Measurements from ENCODE around the gene GPR153. TPM values are rescaled to one million over a fixed set of nuclear protein-coding genes. Genes with fewer than 3 reads are reported as not detected.
"Not testable (repeated sequence)": the region's sequence is repeated elsewhere in the genome, so short reads cannot be mapped to it uniquely, and the experiment has no call there.

The GPR153 gene
- 2.9 and 4.0 TPM in 2 replicates for total RNA-seq

GRCh38 chr1:6260961-6261614, at the start of gene GPR153:
GPR153 (minus strand) TSS chr1:6261098; CDS start chr1:6254905, 6,193 bp downstream.
- peak within 1 kb of the TSS; percentile 29 for H2AFZ ChIP-seq (ENCODE audit: low read length)
- no peaks in the 10 kb centered on the region for H3K79me2 ChIP-seq (ENCODE audit: insufficient read depth, low read length)
- H3K27ac ChIP-seq (ENCODE audit: low read depth, low read length) = no peak within 1 kb of the TSS
- DNase-seq (ENCODE audit: insufficient read length, low spot score, missing footprints) = peak; percentile 97
- H3K4me3 ChIP-seq (ENCODE audit: insufficient read depth, low read length) = peak within 1 kb of the TSS; percentile 70
- peak within 1 kb of the TSS; percentile 71 for H3K4me2 ChIP-seq (ENCODE audit: insufficient read depth, low read length)
- no peaks in the 10 kb centered on the region for H3K9me3 ChIP-seq (ENCODE audit: low read depth, low read length)
- TF ChIP-seq, protein P1, sequence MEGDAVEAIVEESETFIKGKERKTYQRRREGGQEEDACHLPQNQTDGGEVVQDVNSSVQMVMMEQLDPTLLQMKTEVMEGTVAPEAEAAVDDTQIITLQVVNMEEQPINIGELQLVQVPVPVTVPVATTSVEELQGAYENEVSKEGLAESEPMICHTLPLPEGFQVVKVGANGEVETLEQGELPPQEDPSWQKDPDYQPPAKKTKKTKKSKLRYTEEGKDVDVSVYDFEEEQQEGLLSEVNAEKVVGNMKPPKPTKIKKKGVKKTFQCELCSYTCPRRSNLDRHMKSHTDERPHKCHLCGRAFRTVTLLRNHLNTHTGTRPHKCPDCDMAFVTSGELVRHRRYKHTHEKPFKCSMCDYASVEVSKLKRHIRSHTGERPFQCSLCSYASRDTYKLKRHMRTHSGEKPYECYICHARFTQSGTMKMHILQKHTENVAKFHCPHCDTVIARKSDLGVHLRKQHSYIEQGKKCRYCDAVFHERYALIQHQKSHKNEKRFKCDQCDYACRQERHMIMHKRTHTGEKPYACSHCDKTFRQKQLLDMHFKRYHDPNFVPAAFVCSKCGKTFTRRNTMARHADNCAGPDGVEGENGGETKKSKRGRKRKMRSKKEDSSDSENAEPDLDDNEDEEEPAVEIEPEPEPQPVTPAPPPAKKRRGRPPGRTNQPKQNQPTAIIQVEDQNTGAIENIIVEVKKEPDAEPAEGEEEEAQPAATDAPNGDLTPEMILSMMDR (IDR thresholded peaks at IDR 0.05; ENCODE audit: extremely low read depth, low read depth, low read length) = no peak
- H4K20me1 ChIP-seq (ENCODE audit: insufficient read depth, low read length) = peaks cover 18% of the 10 kb centered on the region
- H3K27me3 ChIP-seq (ENCODE audit: insufficient read depth, low read length) = no peaks in the 10 kb centered on the region
- H3K36me3 ChIP-seq (ENCODE audit: insufficient read depth, low read length) = no peaks in the 10 kb centered on the region
- H3K4me1 ChIP-seq (ENCODE audit: insufficient read depth, low read length) = no peaks in the 10 kb centered on the region

DNA sequence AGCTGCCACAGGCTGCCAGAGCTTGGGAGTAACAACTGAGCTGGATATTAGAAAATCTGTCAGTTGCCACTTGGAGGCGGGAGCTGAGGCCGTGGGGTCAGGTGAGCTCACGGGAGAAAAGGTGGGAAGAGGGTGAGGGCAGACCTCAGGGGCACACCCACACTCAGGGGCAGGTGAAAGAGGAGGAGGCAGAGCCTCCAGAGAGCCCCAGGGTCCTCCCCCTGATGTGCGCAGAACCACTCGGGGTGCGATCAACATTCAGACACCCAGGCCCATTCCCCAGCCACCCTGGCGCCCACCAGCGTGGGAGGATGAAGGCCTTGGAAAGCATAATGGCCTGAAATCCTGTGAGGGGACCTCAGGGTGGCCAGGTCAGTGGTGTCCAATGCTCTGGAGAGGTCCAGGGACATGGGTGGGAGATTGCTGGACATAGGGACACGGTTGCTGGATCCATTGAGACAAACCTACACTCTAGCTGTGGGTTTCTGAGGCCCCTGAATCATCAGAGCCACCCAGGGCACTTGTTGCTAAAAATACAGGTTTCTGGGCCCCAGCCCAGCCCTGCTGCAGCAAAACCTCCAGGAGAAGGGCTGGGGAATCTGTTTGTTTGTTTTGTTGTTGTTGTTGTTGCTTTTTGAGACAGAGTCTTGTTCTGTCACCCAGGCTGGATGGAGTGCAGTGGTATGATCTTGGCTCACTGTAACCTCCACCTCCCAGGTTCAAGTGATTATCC, 49.4 kb upstream of the GPR153 start:
- TF ChIP-seq, protein P1 (IDR thresholded peaks at IDR 0.05; ENCODE audit: extremely low read depth, low read depth, low read length) = no peak
- Histone ChIP-seq H3K27ac (ENCODE audit: low read depth, low read length) (no peak overlapping the region), H3K4me2 (ENCODE audit: insufficient read depth, low read length) (no peak overlapping the region), H3K4me3 (ENCODE audit: insufficient read depth, low read length) (no peak overlapping the region), H3K9me3 (ENCODE audit: low read depth, low read length) (no peaks in the 10 kb centered on the region), H3K79me2 (ENCODE audit: insufficient read depth, low read length) (no peaks in the 10 kb centered on the region), H3K36me3 (ENCODE audit: insufficient read depth, low read length) (no peaks in the 10 kb centered on the region), H4K20me1 (ENCODE audit: insufficient read depth, low read length) (peaks cover 5% of the 10 kb centered on the region), H3K4me1 (ENCODE audit: insufficient read depth, low read length) (no peaks in the 10 kb centered on the region), H2AFZ (ENCODE audit: low read length) (no peak overlapping the region), H3K27me3 (ENCODE audit: insufficient read depth, low read length) (no peaks in the 10 kb centered on the region)
- no peak for DNase-seq (ENCODE audit: insufficient read length, low spot score, missing footprints)

GRCh38 chr1:6309564-6309963, 48.7 kb upstream of the GPR153 start:
- H3K27me3 ChIP-seq (ENCODE audit: insufficient read depth, low read length) = no peaks in the 10 kb centered on the region
- H3K4me2 ChIP-seq (ENCODE audit: insufficient read depth, low read length) = no peak overlapping the region
- no peak for DNase-seq (ENCODE audit: insufficient read length, low spot score, missing footprints)
- TF ChIP-seq, protein P1 (IDR thresholded peaks at IDR 0.05; ENCODE audit: extremely low read depth, low read depth, low read length) = no peak
- no peaks in the 10 kb centered on the region for H3K36me3 ChIP-seq (ENCODE audit: insufficient read depth, low read length)
- peaks cover 5% of the 10 kb centered on the region for H4K20me1 ChIP-seq (ENCODE audit: insufficient read depth, low read length)
- no peaks in the 10 kb centered on the region for H3K9me3 ChIP-seq (ENCODE audit: low read depth, low read length)
- H3K4me1 ChIP-seq (ENCODE audit: insufficient read depth, low read length) = no peaks in the 10 kb centered on the region
- H3K27ac ChIP-seq (ENCODE audit: low read depth, low read length) = no peak overlapping the region
- no peak overlapping the region for H2AFZ ChIP-seq (ENCODE audit: low read length)
- no peak overlapping the region for H3K4me3 ChIP-seq (ENCODE audit: insufficient read depth, low read length)
- no peaks in the 10 kb centered on the region for H3K79me2 ChIP-seq (ENCODE audit: insufficient read depth, low read length)

- no peak overlapping the region for H3K27ac ChIP-seq (ENCODE audit: low read depth, low read length)
Observed at GRCh38 chr1:6308449-6308848, 47.6 kb upstream of the GPR153 start.

DNA sequence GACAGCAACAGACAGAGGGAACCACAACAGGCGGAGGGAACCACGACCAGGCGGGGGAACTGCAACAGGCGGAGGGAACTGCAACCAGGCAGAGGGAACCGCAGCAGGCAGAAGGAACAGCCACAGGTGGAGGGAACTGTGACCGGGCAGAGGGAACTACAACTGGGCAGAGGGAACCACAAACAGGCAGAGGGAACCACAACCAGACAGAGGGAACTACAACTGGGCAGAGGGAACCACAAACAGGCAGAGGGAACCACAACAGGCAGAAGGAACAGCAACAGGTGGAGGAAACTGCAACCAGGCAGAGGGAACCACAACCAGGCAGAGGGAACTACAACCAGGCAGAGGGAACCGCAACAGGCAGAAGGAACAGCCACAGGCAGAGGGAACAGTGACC, 46.8 kb upstream of the GPR153 start:
- not testable (repeated sequence) for H3K27ac ChIP-seq (ENCODE audit: low read depth, low read length); H3K4me1 ChIP-seq (ENCODE audit: insufficient read depth, low read length); H3K79me2 ChIP-seq (ENCODE audit: insufficient read depth, low read length); H2AFZ ChIP-seq (ENCODE audit: low read length); H3K4me2 ChIP-seq (ENCODE audit: insufficient read depth, low read length); H3K9me3 ChIP-seq (ENCODE audit: low read depth, low read length); H3K36me3 ChIP-seq (ENCODE audit: insufficient read depth, low read length); H3K27me3 ChIP-seq (ENCODE audit: insufficient read depth, low read length); H3K4me3 ChIP-seq (ENCODE audit: insufficient read depth, low read length); DNase-seq (ENCODE audit: insufficient read length, low spot score, missing footprints); H4K20me1 ChIP-seq (ENCODE audit: insufficient read depth, low read length)

More at GRCh38 chr1:6308449-6308848, 47.6 kb upstream of the GPR153 start:
- H3K4me1 ChIP-seq (ENCODE audit: insufficient read depth, low read length) = no peaks in the 10 kb centered on the region
- H3K9me3 ChIP-seq (ENCODE audit: low read depth, low read length) = no peaks in the 10 kb centered on the region
- no peak overlapping the region for H3K4me2 ChIP-seq (ENCODE audit: insufficient read depth, low read length)
- peaks cover 5% of the 10 kb centered on the region for H4K20me1 ChIP-seq (ENCODE audit: insufficient read depth, low read length)
- no peak overlapping the region for H3K4me3 ChIP-seq (ENCODE audit: insufficient read depth, low read length)
- H3K79me2 ChIP-seq (ENCODE audit: insufficient read depth, low read length) = no peaks in the 10 kb centered on the region
- H3K36me3 ChIP-seq (ENCODE audit: insufficient read depth, low read length) = no peaks in the 10 kb centered on the region
- no peak for DNase-seq (ENCODE audit: insufficient read length, low spot score, missing footprints)
- TF ChIP-seq, protein P1 (IDR thresholded peaks at IDR 0.05; ENCODE audit: extremely low read depth, low read depth, low read length) = no peak
- H2AFZ ChIP-seq (ENCODE audit: low read length) = no peak overlapping the region
- H3K27me3 ChIP-seq (ENCODE audit: insufficient read depth, low read length) = no peaks in the 10 kb centered on the region

All from osteoblast (primary cell).